Neuronal stem cell (in vitro differentiated cells): ENCODE results near the gene MED23.
A peak's percentile ranks its signal among the peaks of the same experiment; 100 is the strongest.

Source experiments
- DNase-seq: peaks from one replicate; pipeline ENCODE4 v3.0.0-alpha.2; 2013; ENCODE audit warnings: low spot score
- H2AFZ ChIP-seq: one replicate; pipeline ENCODE4 v1.6.1; 2013; ENCODE audit warnings: mild to moderate bottlenecking, low read length, inconsistent platforms
- H2AK5ac ChIP-seq: 2 replicates; pipeline ENCODE4 v1.6.1; 2013; ENCODE audit warnings: low read depth, mild to moderate bottlenecking, inconsistent platforms, low read length, moderate library complexity, mixed read lengths
- H2BK120ac ChIP-seq: 2 replicates; pipeline ENCODE4 v1.6.1; 2013; ENCODE audit warnings: low read depth, mild to moderate bottlenecking, inconsistent platforms, low read length, moderate library complexity, mixed read lengths
- H2BK12ac ChIP-seq: one replicate; pipeline ENCODE4 v1.6.1; 2013; ENCODE audit warnings: low read length, inconsistent platforms
- H2BK15ac ChIP-seq: 2 replicates; pipeline ENCODE4 v1.6.1; 2013; ENCODE audit warnings: mild to moderate bottlenecking, low read length, inconsistent platforms, mixed read lengths
- H2BK5ac ChIP-seq: one replicate; pipeline ENCODE4 v1.6.1; 2013; ENCODE audit warnings: inconsistent platforms, mild to moderate bottlenecking, low read length, moderate library complexity
- H3K14ac ChIP-seq: one replicate; pipeline ENCODE4 v1.6.1; 2013; ENCODE audit warnings: low read length, inconsistent platforms
- H3K18ac ChIP-seq: 2 replicates; pipeline ENCODE4 v1.6.1; 2013; ENCODE audit warnings: low read length, inconsistent platforms
- H3K23ac ChIP-seq: 2 replicates; pipeline ENCODE4 v1.6.1; 2013; ENCODE audit warnings: low read depth, mild to moderate bottlenecking, mixed read lengths, low read length, inconsistent platforms; ENCODE audit not compliant: poor library complexity
- H3K27ac ChIP-seq: replicated peaks from 3 replicates; pipeline ENCODE4 v1.5.1; 2013; ENCODE audit warnings: low read length, inconsistent platforms
- H3K27me3 ChIP-seq, 3 experiments: 2 replicates each; pipeline ENCODE4 v1.6.1; 2013; ENCODE audit warnings: low read length in 3 of 3, mild to moderate bottlenecking in 2 of 3, inconsistent platforms in 1 of 3, low read depth in 1 of 3, mixed read lengths in 1 of 3, moderate library complexity in 1 of 3; ENCODE audit not compliant: control insufficient read depth in 3 of 3, insufficient read depth in 3 of 3
- H3K36me3 ChIP-seq, 2 donors: replicated peaks in 1 of 2; 2 replicates each; pipeline ENCODE4 v1.6.1; 2013; ENCODE audit warnings: low read length in 2 of 2; ENCODE audit not compliant: control insufficient read depth in 2 of 2, insufficient read depth in 2 of 2
- H3K4ac ChIP-seq: 2 replicates; pipeline ENCODE4 v1.6.1; 2013; ENCODE audit warnings: inconsistent platforms, mild to moderate bottlenecking, low read length, moderate library complexity
- H3K4me1 ChIP-seq, 2 donors: 1 replicate in 1 of 2; 2 replicates in 1 of 2; pipeline ENCODE4 v1.6.1; 2013; ENCODE audit warnings: low read length in 2 of 2, low read depth in 1 of 2; ENCODE audit not compliant: control insufficient read depth in 2 of 2, insufficient read depth in 1 of 2
- H3K4me2 ChIP-seq: one replicate; pipeline ENCODE4 v1.6.1; 2013; ENCODE audit warnings: mild to moderate bottlenecking, low read length, inconsistent platforms; ENCODE audit not compliant: insufficient read depth, poor library complexity, severe bottlenecking
- H3K4me3 ChIP-seq, 2 donors: 2 replicates each; pipeline ENCODE4 v1.5.1; 2013; ENCODE audit warnings: low read length in 2 of 2, mild to moderate bottlenecking in 2 of 2, inconsistent platforms in 1 of 2, moderate library complexity in 1 of 2
- H3K79me1 ChIP-seq: one replicate; pipeline ENCODE4 v1.6.1; 2013; ENCODE audit warnings: low read depth, mild to moderate bottlenecking, inconsistent platforms, low read length, moderate library complexity
- H3K9ac ChIP-seq: one replicate; pipeline ENCODE4 v1.6.1; 2013; ENCODE audit warnings: mild to moderate bottlenecking, low read depth, low read length, inconsistent platforms; ENCODE audit not compliant: poor library complexity
- H3K9me3 ChIP-seq, 2 donors: replicated peaks in 1 of 2; 2 replicates each; pipeline versions ENCODE3 to v1.6.1; 2013; ENCODE audit warnings: low read length in 2 of 2, mild to moderate bottlenecking in 2 of 2, inconsistent platforms in 1 of 2, low read depth in 1 of 2, mixed read lengths in 1 of 2, moderate library complexity in 1 of 2; ENCODE audit not compliant: control insufficient read depth in 2 of 2, insufficient read depth in 1 of 2
- H4K8ac ChIP-seq: one replicate; pipeline ENCODE4 v1.6.1; 2013; ENCODE audit warnings: low read depth, mild to moderate bottlenecking, inconsistent platforms, low read length, moderate library complexity
- H4K91ac ChIP-seq: one replicate; pipeline ENCODE4 v1.6.1; 2013; ENCODE audit warnings: low read length, low read depth, mild to moderate bottlenecking, inconsistent platforms; ENCODE audit not compliant: poor library complexity
- WGBS, 2 donors: extraction: QIAGEN DNeasy Blood & Tissue Kit; methylation state at CpG; one replicate each; pipeline ENCODE4 v1.1.7; 2013; ENCODE audit warnings: missing lambda C conversion rate in 2 of 2, mixed read lengths in 1 of 2; ENCODE audit not compliant: insufficient read length in 2 of 2, insufficient replicate concordance in 1 of 2; ENCODE audit errors: extremely low coverage in 2 of 2; 5-methylcytosine and 5-hydroxymethylcytosine counted together

The MED23 gene

DNA sequence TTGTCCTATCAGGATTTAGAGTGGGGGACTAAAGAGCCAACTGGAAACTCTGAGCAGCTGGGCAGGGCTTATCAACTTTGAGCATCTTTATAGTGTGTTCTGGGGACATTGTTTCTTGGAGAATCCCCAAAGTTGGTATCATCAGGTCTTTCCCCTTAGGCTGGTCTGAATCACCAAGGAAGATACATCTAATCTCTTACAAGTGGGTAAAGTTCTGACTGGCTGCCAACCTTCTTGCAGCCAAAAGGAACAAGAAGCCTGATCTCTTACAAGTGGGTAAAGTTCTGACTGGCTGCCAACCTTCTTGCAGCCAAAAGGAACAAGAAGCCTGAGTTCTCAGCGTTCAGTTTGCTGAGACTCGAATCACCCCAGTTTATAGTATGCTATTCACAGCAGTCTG, 1.6 kb upstream of the MED23 start:
- Histone ChIP-seq H3K9me3 (no peaks in the 10 kb centered on the region), H3K4me2 (no peak overlapping the region), H3K23ac (no peak overlapping the region), H2AFZ (peak overlapping the region; percentile 84), H3K14ac (no peak overlapping the region), H4K91ac (no peak overlapping the region), H3K27me3 (no peaks in the 10 kb centered on the region), H3K27ac (no peak overlapping the region), H2BK12ac (no peak overlapping the region), H3K18ac (no peak overlapping the region), H3K36me3 (peaks cover 0 to 15% of the 10 kb centered on the region in 2 donors), H3K4me3 (no peak overlapping the region), H2BK15ac (no peak overlapping the region), H2BK120ac (no peak overlapping the region), H3K9ac (no peak overlapping the region), H2AK5ac (no peak overlapping the region), H2BK5ac (no peak overlapping the region), H3K79me1 (no peaks in the 10 kb centered on the region), H3K4me1 (peaks cover 0 to 2% of the 10 kb centered on the region in 2 donors), H4K8ac (no peak overlapping the region), H3K4ac (no peak overlapping the region)
- WGBS, 2 donors = no CpG with 5 or more reads among the region's 2 CpGs
- no peak for DNase-seq

GRCh38 chr6:131628726-131629125, 684 bp upstream of the MED23 start:
- Histone ChIP-seq H4K8ac (no peak overlapping the region), H4K91ac (no peak overlapping the region), H3K18ac (no peak overlapping the region), H2BK12ac (no peak overlapping the region), H2BK15ac (no peak overlapping the region), H2AFZ (peak overlapping the region; percentile 84), H3K36me3 (peaks cover 3 to 25% of the 10 kb centered on the region in 2 donors), H3K4me1 (peaks cover 0 to 2% of the 10 kb centered on the region in 2 donors), H3K27ac (no peak overlapping the region), H2BK120ac (no peak overlapping the region), H3K27me3 (no peaks in the 10 kb centered on the region), H3K4ac (no peak overlapping the region), H3K9ac (no peak overlapping the region), H3K9me3 (no peaks in the 10 kb centered on the region), H3K79me1 (no peaks in the 10 kb centered on the region), H3K4me3 (peak overlapping the region in 1 of 2 donors; percentile 40), H3K23ac (no peak overlapping the region), H3K14ac (no peak overlapping the region), H2BK5ac (no peak overlapping the region), H3K4me2 (no peak overlapping the region), H2AK5ac (no peak overlapping the region)
- no CpG with 5 or more reads among the region's 1 CpG for WGBS, 2 donors
- no peak for DNase-seq

DNA sequence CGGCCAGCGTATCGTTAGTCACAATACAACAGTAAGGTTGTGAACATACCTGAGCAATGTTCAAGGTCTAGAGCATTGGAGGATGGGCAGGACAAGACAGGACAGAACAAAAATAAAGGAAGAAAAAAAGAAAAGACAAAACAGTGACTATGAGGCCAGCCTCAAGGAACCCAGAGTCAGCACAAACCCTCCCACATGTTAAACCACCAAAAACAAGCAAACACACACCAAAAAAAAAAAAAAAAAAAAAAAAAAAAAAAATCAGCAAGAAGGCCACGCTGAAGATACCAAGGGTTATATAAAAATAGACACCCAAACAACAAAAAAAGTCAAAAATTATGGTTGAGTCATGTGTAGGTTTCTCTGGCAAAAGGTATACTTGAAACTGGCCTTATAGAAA, 12.8 kb downstream of the MED23 start:
- Histone ChIP-seq H3K9me3 (no peaks in the 10 kb centered on the region), H2AFZ (no peak overlapping the region), H3K4me1 (no peaks in the 10 kb centered on the region), H3K18ac (no peak overlapping the region), H2AK5ac (no peak overlapping the region), H2BK15ac (no peak overlapping the region), H3K27me3 (no peaks in the 10 kb centered on the region), H4K8ac (no peak overlapping the region), H3K79me1 (no peaks in the 10 kb centered on the region), H3K14ac (no peak overlapping the region), H3K23ac (no peak overlapping the region), H3K4ac (no peak overlapping the region), H3K9ac (no peak overlapping the region), H4K91ac (no peak overlapping the region), H3K4me3 (no peak overlapping the region), H3K36me3 (peaks cover 11 to 96% of the 10 kb centered on the region in 2 donors), H2BK120ac (no peak overlapping the region), H2BK5ac (no peak overlapping the region), H3K27ac (no peak overlapping the region), H2BK12ac (no peak overlapping the region), H3K4me2 (no peak overlapping the region)
- no peak for DNase-seq
- WGBS, 2 donors = no CpG with 5 or more reads among the region's 4 CpGs

GRCh38 chr6:131613296-131613925, 14.6 kb downstream of the MED23 start:
- Histone ChIP-seq H3K36me3 (peaks cover 12 to 95% of the 10 kb centered on the region in 2 donors), H3K23ac (no peak overlapping the region), H3K14ac (no peak overlapping the region), H3K4ac (no peak overlapping the region), H3K79me1 (no peaks in the 10 kb centered on the region), H2BK15ac (no peak overlapping the region), H4K8ac (no peak overlapping the region), H4K91ac (no peak overlapping the region), H2BK120ac (no peak overlapping the region), H2BK12ac (no peak overlapping the region), H3K4me3 (no peak overlapping the region), H3K4me1 (no peaks in the 10 kb centered on the region), H3K9me3 (no peaks in the 10 kb centered on the region), H2AFZ (no peak overlapping the region), H3K4me2 (no peak overlapping the region), H2BK5ac (no peak overlapping the region), H3K9ac (no peak overlapping the region), H3K18ac (no peak overlapping the region), H3K27ac (no peak overlapping the region), H2AK5ac (no peak overlapping the region), H3K27me3 (no peaks in the 10 kb centered on the region)
- no peak for DNase-seq
- WGBS, 2 donors = no CpG with 5 or more reads among the region's 5 CpGs
